NT2/D1 (cell line): Measurements from ENCODE around the gene MRPL4.

Experiments
- DNase-seq: peaks from one replicate; pipeline ENCODE4 v3.0.0-alpha.2; 2011; ENCODE audit warnings: low read depth, low spot score
- H3K27me3 ChIP-seq: 2 replicates; pipeline ENCODE4 v1.6.0; 2011; ENCODE audit warnings: mild to moderate bottlenecking; ENCODE audit not compliant: insufficient read length, insufficient read depth
- H3K36me3 ChIP-seq: 2 replicates; pipeline ENCODE4 v1.6.1; 2011; ENCODE audit warnings: mild to moderate bottlenecking, low read length, mixed read lengths; ENCODE audit not compliant: insufficient read depth, insufficient read length
- H3K4me1 ChIP-seq: 2 replicates; pipeline ENCODE4 v1.5.1; 2011; ENCODE audit not compliant: insufficient read depth, insufficient read length
- H3K4me3 ChIP-seq: 2 replicates; pipeline ENCODE4 v1.5.1; 2011; ENCODE audit warnings: low read depth; ENCODE audit not compliant: insufficient read length
- H3K9ac ChIP-seq: 2 replicates; pipeline ENCODE4 v1.6.0; 2011; ENCODE audit warnings: low read depth; ENCODE audit not compliant: insufficient read length
- H3K9me3 ChIP-seq: 2 replicates; pipeline ENCODE4 v1.5.1; 2011; ENCODE audit warnings: mild to moderate bottlenecking, low read length; ENCODE audit not compliant: insufficient read depth
- SUZ12 ChIP-seq: IDR thresholded peaks from 2 replicates; pipeline ENCODE4 v1.6.1; 2011; ENCODE audit not compliant: insufficient read length, insufficient read depth; ENCODE audit errors: extremely low read depth
- YY1 ChIP-seq: IDR thresholded peaks from 2 replicates; pipeline ENCODE4 v1.6.1; 2011; ENCODE audit not compliant: insufficient read length, insufficient read depth
- ZNF274 ChIP-seq: IDR thresholded peaks from 2 replicates; pipeline ENCODE4 v1.6.1; 2011; ENCODE audit warnings: mild to moderate bottlenecking, low read depth, low read length

Gene MRPL4

GRCh38 chr19:10251792-10252694 lies at the start of gene MRPL4:
Gene MRPL4, plus strand, starts transcription at chr19:10252214. Its CDS starts 40 bp downstream, at chr19:10252254.
- Histone ChIP-seq H3K9ac (peak within 1 kb of the TSS; percentile 98), H3K4me3 (peak within 1 kb of the TSS; percentile 99), H3K27me3 (no peaks in the 10 kb centered on the region), H3K4me1 (no peaks in the 10 kb centered on the region), H3K9me3 (no peaks in the 10 kb centered on the region), H3K36me3 (peaks cover 34% of the 10 kb centered on the region)
- TF ChIP-seq YY1 (no peak), ZNF274 (no peak), SUZ12 (no peak)
- DNase-seq: peak; percentile 97

GRCh38 chr19:10203686-10204085 lies 48.3 kb upstream of the MRPL4 start:
- no peaks in the 10 kb centered on the region for H3K36me3 ChIP-seq
- peaks cover 8% of the 10 kb centered on the region for H3K4me1 ChIP-seq
- DNase-seq: no peak
- no peaks in the 10 kb centered on the region for H3K27me3 ChIP-seq
- no peak overlapping the region for H3K4me3 ChIP-seq
- TF ChIP-seq SUZ12 (no peak), YY1 (no peak), ZNF274 (no peak)
- no peaks in the 10 kb centered on the region; the same call in 1 of the 2 replicates for H3K9me3 ChIP-seq
- no peak overlapping the region for H3K9ac ChIP-seq

GRCh38 chr19:10205636-10206035 lies 46.4 kb upstream of the MRPL4 start:
- H3K36me3 ChIP-seq: no peaks in the 10 kb centered on the region
- H3K9ac ChIP-seq: no peak overlapping the region
- H3K9me3 ChIP-seq: no peaks in the 10 kb centered on the region; the same call in 1 of the 2 replicates
- H3K27me3 ChIP-seq: no peaks in the 10 kb centered on the region
- H3K4me3 ChIP-seq: no peak overlapping the region
- no peak for TF ChIP-seq ZNF274
- TF ChIP-seq YY1: no peak
- TF ChIP-seq SUZ12: no peak
- peaks cover 8% of the 10 kb centered on the region for H3K4me1 ChIP-seq
- no peak for DNase-seq

- Histone ChIP-seq H3K4me1 (peaks cover 8% of the 10 kb centered on the region), H3K9me3 (no peaks in the 10 kb centered on the region; the same call in 1 of the 2 replicates), H3K27me3 (no peaks in the 10 kb centered on the region), H3K9ac (no peak overlapping the region), H3K36me3 (no peaks in the 10 kb centered on the region), H3K4me3 (no peak overlapping the region)
- TF ChIP-seq SUZ12: no peak
- TF ChIP-seq YY1: no peak
- TF ChIP-seq ZNF274: no peak
- DNase-seq: no peak
Observed at GRCh38 chr19:10206226-10206885, 45.7 kb upstream of the MRPL4 start.

GRCh38 chr19:10207026-10207425 lies 45.0 kb upstream of the MRPL4 start:
- H3K27me3 ChIP-seq: no peaks in the 10 kb centered on the region
- H3K9me3 ChIP-seq: no peaks in the 10 kb centered on the region; the same call in 1 of the 2 replicates
- no peaks in the 10 kb centered on the region for H3K36me3 ChIP-seq
- H3K4me1 ChIP-seq: peaks cover 8% of the 10 kb centered on the region
- no peak for DNase-seq
- TF ChIP-seq ZNF274: no peak
- TF ChIP-seq SUZ12: no peak
- no peak for TF ChIP-seq YY1
- H3K4me3 ChIP-seq: no peak overlapping the region
- no peak overlapping the region for H3K9ac ChIP-seq

- Histone ChIP-seq H3K36me3 (no peaks in the 10 kb centered on the region), H3K4me1 (peaks cover 7% of the 10 kb centered on the region), H3K9ac (no peak overlapping the region), H3K9me3 (no peaks in the 10 kb centered on the region; the same call in 1 of the 2 replicates), H3K27me3 (no peaks in the 10 kb centered on the region), H3K4me3 (no peak overlapping the region)
- TF ChIP-seq ZNF274: no peak
- no peak for TF ChIP-seq YY1
- TF ChIP-seq SUZ12: no peak
- no peak for DNase-seq
Observed at GRCh38 chr19:10209315-10209714, 42.7 kb upstream of the MRPL4 start.

- Histone ChIP-seq H3K9ac (no peak overlapping the region), H3K27me3 (no peaks in the 10 kb centered on the region), H3K4me1 (peaks cover 7% of the 10 kb centered on the region), H3K36me3 (no peaks in the 10 kb centered on the region), H3K4me3 (no peak overlapping the region), H3K9me3 (no peaks in the 10 kb centered on the region; the same call in 1 of the 2 replicates)
- no peak for DNase-seq
- TF ChIP-seq ZNF274 (no peak), SUZ12 (no peak)
Observed at GRCh38 chr19:10211061-10211460, 41.0 kb upstream of the MRPL4 start.
